Upper lobe of left lung (tissue), 4 donors: ENCODE measurements around the gene CAMK1D.

Experiments used
- POLR2AphosphoS5 ChIP-seq, 2 donors: sonication (generic); formaldehyde crosslinking; IDR thresholded peaks; one replicate each; pipeline ENCODE4 v1.5.1; 2017; ENCODE audit warnings: antibody characterized with exemption in 2 of 2
- TF ChIP-seq, protein P1 (sequence below), 6 experiments: fragments of 450-650 bp in 4 of 6; fragments of 200-600 bp in 2 of 6; sonication (generic) in 2 of 6; IDR thresholded peaks; one replicate each; pipeline ENCODE4 v1.5.1; 2016 to 2019; ENCODE audit warnings: antibody characterized with exemption in 6 of 6

DNA sequence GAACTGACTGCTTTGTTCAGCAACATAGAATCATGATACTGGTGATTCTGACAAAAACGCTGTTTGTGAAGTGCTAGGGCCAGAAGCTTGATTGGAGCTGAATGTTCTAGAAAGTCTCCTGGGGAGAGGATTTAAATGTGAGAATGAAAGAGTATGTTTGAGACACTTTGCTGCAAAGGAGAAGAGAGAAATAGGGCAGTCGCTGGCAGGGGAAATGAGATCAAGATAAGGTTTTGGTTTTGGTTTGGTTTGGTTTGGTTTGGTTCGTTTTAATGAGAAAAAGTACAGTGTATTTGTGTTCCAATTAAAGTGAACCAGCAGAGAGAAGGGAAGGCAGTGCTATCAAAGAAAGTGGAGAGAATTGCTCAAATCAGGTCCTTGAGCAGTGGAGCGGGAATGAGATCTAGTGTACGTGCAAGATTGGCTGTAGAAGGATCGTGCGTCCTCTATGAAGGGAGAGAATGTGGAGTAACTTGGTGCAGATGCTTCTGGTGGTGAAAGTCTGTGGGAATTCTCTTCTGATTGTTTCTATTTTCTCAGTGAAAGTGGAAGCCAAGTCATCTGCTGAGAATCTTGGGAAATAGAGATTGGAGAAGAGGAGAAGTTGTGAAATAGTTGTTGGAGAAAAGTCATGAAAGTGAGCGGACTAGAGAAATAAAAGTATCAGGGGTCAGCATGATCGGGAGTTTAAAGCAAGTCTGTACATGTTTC, 381.6 kb downstream of the CAMK1D start:
- TF ChIP-seq, protein P1, sequence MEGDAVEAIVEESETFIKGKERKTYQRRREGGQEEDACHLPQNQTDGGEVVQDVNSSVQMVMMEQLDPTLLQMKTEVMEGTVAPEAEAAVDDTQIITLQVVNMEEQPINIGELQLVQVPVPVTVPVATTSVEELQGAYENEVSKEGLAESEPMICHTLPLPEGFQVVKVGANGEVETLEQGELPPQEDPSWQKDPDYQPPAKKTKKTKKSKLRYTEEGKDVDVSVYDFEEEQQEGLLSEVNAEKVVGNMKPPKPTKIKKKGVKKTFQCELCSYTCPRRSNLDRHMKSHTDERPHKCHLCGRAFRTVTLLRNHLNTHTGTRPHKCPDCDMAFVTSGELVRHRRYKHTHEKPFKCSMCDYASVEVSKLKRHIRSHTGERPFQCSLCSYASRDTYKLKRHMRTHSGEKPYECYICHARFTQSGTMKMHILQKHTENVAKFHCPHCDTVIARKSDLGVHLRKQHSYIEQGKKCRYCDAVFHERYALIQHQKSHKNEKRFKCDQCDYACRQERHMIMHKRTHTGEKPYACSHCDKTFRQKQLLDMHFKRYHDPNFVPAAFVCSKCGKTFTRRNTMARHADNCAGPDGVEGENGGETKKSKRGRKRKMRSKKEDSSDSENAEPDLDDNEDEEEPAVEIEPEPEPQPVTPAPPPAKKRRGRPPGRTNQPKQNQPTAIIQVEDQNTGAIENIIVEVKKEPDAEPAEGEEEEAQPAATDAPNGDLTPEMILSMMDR (IDR thresholded peaks at IDR 0.05) = no peak
- TF ChIP-seq POLR2AphosphoS5 (IDR thresholded peaks at IDR 0.05) = no peak
